Spleen (tissue), 11 donors: ENCODE data around the gene MAP2. TPM values are rescaled to one million over a fixed set of nuclear protein-coding genes. Genes with fewer than 3 reads are reported as not detected.

Experiments used
- DNase-seq: peaks from one replicate; pipeline ENCODE4 v3.0.0-alpha.2; 2020
- H3K27ac ChIP-seq, 8 donors: fragments of 200-600 bp; sonication (generic) in 7 of 8; 1 replicate in 4 of 8; 2 replicates in 4 of 8; pipeline versions ENCODE4 v1.5.0 to v1.8.0; 2016 to 2021; ENCODE audit warnings: inconsistent platforms in 4 of 8, mild to moderate bottlenecking in 4 of 8, moderate library complexity in 1 of 8
- H3K27me3 ChIP-seq, 7 donors: fragments of 200-600 bp; sonication (generic) in 6 of 7; replicated peaks in 1 of 7; 1 replicate in 4 of 7; 2 replicates in 3 of 7; pipeline versions ENCODE4 v1.5.0 to v1.8.0; 2016 to 2021; ENCODE audit warnings: inconsistent platforms in 3 of 7, mild to moderate bottlenecking in 1 of 7
- H3K36me3 ChIP-seq, 6 donors: fragments of 200-600 bp; sonication (generic) in 5 of 6; 1 replicate in 4 of 6; 2 replicates in 2 of 6; pipeline versions ENCODE4 v1.5.0 to v1.8.0; 2016 to 2021; ENCODE audit warnings: inconsistent platforms in 2 of 6
- H3K4me1 ChIP-seq, 6 donors: fragments of 200-600 bp; sonication (generic) in 5 of 6; 1 replicate in 3 of 6; 2 replicates in 3 of 6; pipeline versions ENCODE4 v1.5.0 to v1.8.0; 2016 to 2021; ENCODE audit warnings: inconsistent platforms in 3 of 6
- H3K4me3 ChIP-seq, 8 donors: fragments of 200-600 bp; sonication (generic) in 7 of 8; 1 replicate in 4 of 8; 2 replicates in 4 of 8; pipeline versions ENCODE4 v1.5.0 to v1.8.0; 2016 to 2021; ENCODE audit warnings: inconsistent platforms in 4 of 8, mild to moderate bottlenecking in 4 of 8, moderate library complexity in 2 of 8
- H3K9me3 ChIP-seq, 8 donors: fragments of 200-600 bp; sonication (generic) in 7 of 8; 1 replicate in 4 of 8; 2 replicates in 4 of 8; pipeline versions ENCODE4 v1.5.0 to v1.8.0; 2016 to 2021; ENCODE audit warnings: inconsistent platforms in 4 of 8
- POLR2A ChIP-seq, 3 donors: fragments of 450-650 bp; IDR thresholded peaks; one replicate each; pipeline ENCODE4 v1.5.1; 2017; ENCODE audit warnings: antibody characterized with exemption in 3 of 3, mild to moderate bottlenecking in 1 of 3
- POLR2AphosphoS5 ChIP-seq, 3 donors: sonication (generic); formaldehyde crosslinking; IDR thresholded peaks; one replicate each; pipeline ENCODE4 v1.5.1; 2017; ENCODE audit warnings: antibody characterized with exemption in 3 of 3
- WGBS, 5 donors: extraction: QIAGEN DNeasy Blood & Tissue Kit in 3 of 5; methylation state at CpG; one replicate each; pipeline versions ENCODE4 v1.1.5 to v1.1.7; 2013 to 2018; 5-methylcytosine and 5-hydroxymethylcytosine counted together
- intact Hi-C: fragments of 100-400 bp; cut with DNase I; formaldehyde crosslinking; loops from one replicate; pipeline ENCODE4 v1.15.0; 2023; ENCODE audit warnings: low total_unique reads
- polyA plus RNA-seq, 3 donors: library from polyadenylated mRNA; stranded (reverse); fragments of 200-250 nt; gene quantifications; one replicate each; pipeline ENCODE4 v1.2.1, GENCODE V29; 2013
- total RNA-seq, 7 donors: library from RNA; depleted of rRNA in 3 of 7; stranded (reverse); fragments of >200 nt in 3 of 7; fragmentation: NEBNext Ultra II Directional in 4 of 7; extraction: Animal tissue kit (Norgen Biotek cat#: 25700) in 4 of 7; gene quantifications; one replicate each; pipeline versions ENCODE4 v1.1.0 to v1.2.1, GENCODE V29; 2016 to 2021
- TF ChIP-seq, protein P1 (sequence below), 11 experiments: fragments of 200-600 bp in 7 of 11; fragments of 450-650 bp in 4 of 11; sonication (generic) in 4 of 11; IDR thresholded peaks in 8 of 11; conservative IDR thresholded peaks in 3 of 11; 1 replicate in 7 of 11; 2 replicates in 4 of 11; pipeline versions ENCODE4 v1.4.0 to v1.8.0; 2016 to 2021; ENCODE audit warnings: antibody characterized with exemption in 11 of 11, inconsistent platforms in 4 of 11, mild to moderate bottlenecking in 1 of 11
- donor health status: healthy with polysubstance abuse.
- donor health status: DM: no; HTN: no; CAD: no; lungs with moderate emphysema.
- donor health status: DM: no; HTN: no; CAD: no.
- donor health status: Bipolar disorder and iron deficiency.
- donor health status: healthy.
- donor health status: DM: no; HTN: no; CAD: no.
- donor health status: DM: yes; HTN: yes; CAD: no.

The MAP2 gene
- total and polyA plus RNA-seq, 10 donors, result 0.38 to 5.0 (median 1.9) TPM

DNA sequence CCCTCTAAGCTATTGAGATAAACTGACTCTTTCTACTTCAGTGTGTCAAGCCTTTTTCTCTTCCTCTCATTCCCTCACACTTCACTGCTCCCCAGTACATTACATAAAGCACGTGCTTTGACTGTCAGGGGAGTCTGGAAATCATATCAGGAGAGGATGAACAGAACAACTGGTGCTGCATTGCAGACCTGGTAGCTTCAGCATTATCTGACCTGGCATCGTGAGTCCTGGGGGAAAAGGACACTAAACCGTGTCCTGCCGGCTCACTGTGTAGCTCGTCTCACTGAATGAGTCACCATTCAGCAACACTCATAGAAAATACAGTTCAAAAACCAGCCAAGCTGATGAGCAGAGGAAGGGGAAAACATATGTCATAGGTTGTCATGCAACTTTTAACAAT is 239.3 kb downstream of the MAP2 start:
- no peak for DNase-seq
- no peak overlapping the region for H3K27ac ChIP-seq
- TF ChIP-seq POLR2A (IDR thresholded peaks at IDR 0.05) (no peak), POLR2AphosphoS5 (IDR thresholded peaks at IDR 0.05) (no peak)
- TF ChIP-seq, protein P1, sequence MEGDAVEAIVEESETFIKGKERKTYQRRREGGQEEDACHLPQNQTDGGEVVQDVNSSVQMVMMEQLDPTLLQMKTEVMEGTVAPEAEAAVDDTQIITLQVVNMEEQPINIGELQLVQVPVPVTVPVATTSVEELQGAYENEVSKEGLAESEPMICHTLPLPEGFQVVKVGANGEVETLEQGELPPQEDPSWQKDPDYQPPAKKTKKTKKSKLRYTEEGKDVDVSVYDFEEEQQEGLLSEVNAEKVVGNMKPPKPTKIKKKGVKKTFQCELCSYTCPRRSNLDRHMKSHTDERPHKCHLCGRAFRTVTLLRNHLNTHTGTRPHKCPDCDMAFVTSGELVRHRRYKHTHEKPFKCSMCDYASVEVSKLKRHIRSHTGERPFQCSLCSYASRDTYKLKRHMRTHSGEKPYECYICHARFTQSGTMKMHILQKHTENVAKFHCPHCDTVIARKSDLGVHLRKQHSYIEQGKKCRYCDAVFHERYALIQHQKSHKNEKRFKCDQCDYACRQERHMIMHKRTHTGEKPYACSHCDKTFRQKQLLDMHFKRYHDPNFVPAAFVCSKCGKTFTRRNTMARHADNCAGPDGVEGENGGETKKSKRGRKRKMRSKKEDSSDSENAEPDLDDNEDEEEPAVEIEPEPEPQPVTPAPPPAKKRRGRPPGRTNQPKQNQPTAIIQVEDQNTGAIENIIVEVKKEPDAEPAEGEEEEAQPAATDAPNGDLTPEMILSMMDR (IDR thresholded peaks at IDR 0.05 in 8 of 11, conservative IDR thresholded peaks at IDR 0.05 in 3 of 11), result no peak

DNA sequence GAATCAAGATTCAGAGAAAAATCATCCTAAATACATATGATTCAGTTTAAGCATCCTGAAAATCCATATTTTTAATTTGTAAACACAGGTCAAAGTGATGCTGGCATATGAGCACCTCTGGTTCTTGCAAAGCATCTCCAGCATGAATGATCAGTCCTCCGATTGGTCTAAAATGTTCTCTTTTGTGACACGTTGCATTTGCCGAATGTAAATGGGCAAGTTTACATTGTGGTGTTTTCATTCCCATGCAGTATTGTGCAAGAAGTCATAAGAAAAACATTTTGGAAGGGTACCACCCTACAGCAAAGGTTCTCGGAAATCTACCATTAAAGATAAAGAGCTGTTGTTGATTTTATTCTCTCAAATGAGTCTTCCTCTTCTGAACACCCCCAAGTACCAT is 239.8 kb downstream of the MAP2 start:
- intact Hi-C loops, result no loop called here
- 80 to 91% (median 90%) methylated on average over 4 of the region's 4 CpGs for WGBS, 5 donors
- Histone ChIP-seq H3K4me1 (no peaks in the 10 kb centered on the region), H3K36me3 (no peaks in the 10 kb centered on the region), H3K9me3 (no peaks in the 10 kb centered on the region), H3K27ac (no peak overlapping the region), H3K4me3 (no peak overlapping the region), H3K27me3 (no peaks in the 10 kb centered on the region)
- TF ChIP-seq POLR2AphosphoS5 (IDR thresholded peaks at IDR 0.05) (no peak), POLR2A (IDR thresholded peaks at IDR 0.05) (no peak)
- TF ChIP-seq, protein P1 (IDR thresholded peaks at IDR 0.05 in 8 of 11, conservative IDR thresholded peaks at IDR 0.05 in 3 of 11), result no peak
- DNase-seq, result no peak

More for the DNA sequence above, 239.3 kb downstream of the MAP2 start:
- no peak overlapping the region for H3K4me3 ChIP-seq
- H3K4me1 ChIP-seq, result no peaks in the 10 kb centered on the region
- no peaks in the 10 kb centered on the region for H3K9me3 ChIP-seq
- 30 to 41% (median 40%) methylated on average over 5 of the region's 5 CpGs for WGBS, 5 donors
- no peaks in the 10 kb centered on the region for H3K27me3 ChIP-seq
- H3K36me3 ChIP-seq, result no peaks in the 10 kb centered on the region
- intact Hi-C loops, result no loop called here

DNA sequence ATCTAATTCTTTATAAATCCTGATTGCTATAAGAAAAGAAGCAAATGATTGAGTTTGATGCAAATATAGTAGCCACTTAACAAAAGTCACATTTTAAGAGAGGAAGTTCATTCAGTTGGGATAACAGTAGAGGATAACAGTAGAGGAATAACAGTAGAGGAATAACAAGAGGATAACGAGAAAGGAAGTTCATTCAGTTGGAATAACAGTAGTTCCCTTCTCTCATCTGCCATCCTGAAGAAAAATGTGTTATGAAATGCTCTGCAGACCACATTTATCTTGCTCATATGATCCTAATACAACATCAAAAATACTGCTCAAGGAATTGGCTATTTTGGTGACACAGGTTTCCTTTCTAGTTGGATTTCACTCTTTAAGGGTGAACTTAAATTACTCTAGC is 242.4 kb downstream of the MAP2 start:
- H3K4me3 ChIP-seq, result no peak overlapping the region
- DNase-seq, result no peak
- WGBS, 5 donors, result 39 to 47% (median 42%) methylated on average over 1 of the region's 1 CpG
- intact Hi-C loops, result no loop called here
- TF ChIP-seq POLR2AphosphoS5 (IDR thresholded peaks at IDR 0.05) (no peak), POLR2A (IDR thresholded peaks at IDR 0.05) (no peak)
- TF ChIP-seq, protein P1 (IDR thresholded peaks at IDR 0.05 in 8 of 11, conservative IDR thresholded peaks at IDR 0.05 in 3 of 11), result no peak
- H3K36me3 ChIP-seq, result no peaks in the 10 kb centered on the region
- H3K4me1 ChIP-seq, result no peaks in the 10 kb centered on the region
- no peaks in the 10 kb centered on the region for H3K27me3 ChIP-seq
- H3K9me3 ChIP-seq, result no peaks in the 10 kb centered on the region
- H3K27ac ChIP-seq, result no peak overlapping the region

DNA sequence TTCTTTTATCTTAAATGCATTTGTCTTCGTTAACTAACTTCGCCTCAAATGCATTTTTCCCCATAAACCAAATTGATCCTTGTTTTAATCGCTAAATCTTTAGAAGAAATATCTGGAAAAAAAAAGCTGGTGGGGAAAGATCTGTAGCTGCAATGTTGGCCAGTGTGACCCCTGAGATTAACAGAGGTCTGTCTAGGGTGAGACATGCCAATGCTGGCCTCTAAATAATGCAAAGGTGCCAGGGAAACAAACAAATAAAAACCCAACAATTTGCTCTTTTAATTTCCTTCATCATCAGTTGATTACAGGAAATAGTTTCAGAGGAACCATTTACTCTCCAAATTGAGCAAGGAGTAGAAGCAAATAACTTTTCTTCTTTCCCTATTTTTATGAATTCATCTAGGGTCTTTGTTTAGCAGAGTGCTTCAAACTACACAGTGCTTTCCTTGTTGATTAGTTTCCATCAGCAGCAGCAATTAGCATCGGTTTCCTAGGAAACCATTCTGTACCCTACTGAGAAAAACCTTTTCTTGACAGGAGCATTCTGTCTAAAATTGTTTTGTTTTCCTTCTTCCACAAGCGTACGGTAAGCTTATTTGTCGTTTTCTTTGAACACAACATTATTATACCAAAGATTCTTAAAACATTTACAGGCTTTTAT is 247.3 kb downstream of the MAP2 start:
- H3K27ac ChIP-seq, result no peak overlapping the region
- no peaks in the 10 kb centered on the region for H3K36me3 ChIP-seq
- 77 to 87% (median 85%) methylated on average over 7 of the region's 7 CpGs for WGBS, 5 donors
- H3K4me3 ChIP-seq, result no peak overlapping the region
- TF ChIP-seq POLR2AphosphoS5 (IDR thresholded peaks at IDR 0.05), result no peak
- TF ChIP-seq, protein P1 (IDR thresholded peaks at IDR 0.05 in 8 of 11, conservative IDR thresholded peaks at IDR 0.05 in 3 of 11), result no peak
- TF ChIP-seq POLR2A (IDR thresholded peaks at IDR 0.05), result no peak
- no peaks in the 10 kb centered on the region for H3K4me1 ChIP-seq
- no peak for DNase-seq
- intact Hi-C loops, result no loop called here
- H3K27me3 ChIP-seq, result no peaks in the 10 kb centered on the region
- H3K9me3 ChIP-seq, result peaks cover 0 to 3% (median 0%) of the 10 kb centered on the region in 8 donors
